Stimulated activated CD4-positive, alpha-beta T cell treated with anti-CD3 and anti-CD28 coated beads, Interleukin-12 subunit alpha, Interleukin-12 subunit beta, amount 100 ng/mL, for 4 hours (primary cell): ENCODE data around the gene LRRC41.
"Not testable (repeated sequence)": the region's sequence is repeated elsewhere in the genome, so short reads cannot be mapped to it uniquely, and the experiment has no call there.

Experiments used
- DNase-seq: peaks from one replicate; pipeline ENCODE4 v3.0.0-alpha.2; 2020

Gene LRRC41

DNA sequence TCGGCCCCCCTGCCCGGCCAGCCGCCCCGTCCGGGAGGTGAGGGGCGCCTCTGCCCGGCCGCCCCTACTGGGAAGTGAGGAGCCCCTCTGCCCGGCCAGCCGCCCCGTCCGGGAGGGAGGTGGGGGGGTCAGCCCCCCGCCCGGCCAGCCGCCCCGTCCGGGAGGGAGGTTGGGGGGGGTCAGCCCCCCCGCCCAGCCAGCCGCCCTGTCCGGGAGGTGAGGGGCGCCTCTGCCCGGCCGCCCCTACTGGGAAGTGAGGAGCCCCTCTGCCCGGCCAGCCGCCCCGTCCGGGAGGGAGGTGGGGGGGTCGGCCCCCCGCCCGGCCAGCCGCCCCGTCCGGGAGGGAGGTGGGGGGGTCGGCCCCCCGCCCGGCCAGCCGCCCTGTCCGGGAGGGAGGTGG is 61.7 kb downstream of the LRRC41 start:
- DNase-seq, result not testable (repeated sequence)

DNA sequence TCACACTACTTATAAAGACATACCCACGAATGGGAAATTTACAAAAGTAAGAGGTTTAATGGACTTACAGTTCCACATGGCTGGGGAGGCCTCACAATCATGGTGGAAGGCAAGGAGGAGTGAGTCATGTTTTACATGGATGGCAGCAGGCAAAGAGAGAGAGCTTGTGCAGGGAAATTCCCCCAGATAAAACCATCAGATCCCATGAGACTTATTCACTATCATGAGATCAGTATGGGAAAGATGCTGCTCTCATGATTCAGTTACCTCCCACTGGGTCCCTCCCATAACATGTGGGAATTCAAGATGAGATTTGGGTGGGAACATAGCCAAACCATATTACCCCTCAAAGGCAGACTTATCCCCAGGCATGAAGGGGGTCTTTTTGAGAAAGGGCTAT is 64.6 kb downstream of the LRRC41 start:
- DNase-seq, result not testable (repeated sequence)

DNA sequence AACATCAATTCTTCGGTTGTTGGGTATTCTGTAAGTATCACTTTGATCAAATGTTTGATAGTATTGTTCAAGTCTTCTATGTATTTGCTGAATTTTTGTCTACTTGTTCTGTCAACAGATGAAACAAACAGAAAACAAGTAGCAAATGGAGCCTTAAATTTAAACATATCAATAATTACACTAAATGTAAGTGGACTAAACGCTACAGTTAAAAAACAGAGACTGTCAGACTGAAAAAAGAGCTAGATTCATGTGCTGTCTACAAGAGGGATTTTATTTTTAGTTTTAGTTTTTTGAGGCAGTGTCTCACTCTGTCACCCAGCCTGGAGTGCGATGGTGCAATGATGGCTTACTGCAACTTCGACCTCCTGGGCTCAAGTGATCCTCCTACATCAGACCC is 66.5 kb downstream of the LRRC41 start:
- DNase-seq, result no peak

DNA sequence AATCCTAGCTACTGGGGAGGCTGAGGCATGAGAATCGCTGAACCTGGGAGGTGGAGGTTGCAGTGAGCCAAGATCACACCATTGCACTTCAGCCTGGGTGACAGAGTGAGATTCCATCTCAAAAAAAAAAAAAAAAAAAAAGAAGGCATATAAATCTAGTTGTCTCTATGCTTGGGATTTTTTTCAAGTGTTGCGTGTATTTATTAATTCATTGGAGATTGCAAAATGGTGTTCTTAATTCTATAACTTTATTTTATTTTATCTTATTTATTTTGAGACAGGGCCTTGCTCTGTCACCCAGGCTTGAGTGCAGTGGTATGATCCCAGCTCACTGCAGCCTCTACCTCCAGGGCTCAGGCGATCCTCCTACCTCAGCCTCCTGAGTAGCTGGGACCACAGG is 72.2 kb downstream of the LRRC41 start:
- not testable (repeated sequence) for DNase-seq
